NOMO-1 treated with DMSO at 0.1 percent for 48 hours (cell line): ENCODE results near the gene PLXND1.

Source experiments
- DNase-seq: peaks from one replicate; lab custom pipeline; 2025; ENCODE audit not compliant: unreplicated experiment; lab: John Stamatoyannopoulos, UW

PLXND1 gene

GRCh38 chr3:129602730-129603560, 3.5 kb downstream of the PLXND1 start:
- no peak for DNase-seq

GRCh38 chr3:129602309-129602708, 4.2 kb downstream of the PLXND1 start:
- DNase-seq: no peak

- no peak for DNase-seq
These were observed 4.8 kb downstream of the PLXND1 start for GRCh38 chr3:129601713-129602112.

- DNase-seq: no peak
These were observed 6.1 kb downstream of the PLXND1 start for GRCh38 chr3:129600348-129600747.

- DNase-seq: peak; percentile 81
These were observed 6.9 kb downstream of the PLXND1 start for GRCh38 chr3:129599607-129600006.

GRCh38 chr3:129599073-129599472, 7.4 kb downstream of the PLXND1 start:
- DNase-seq: no peak

GRCh38 chr3:129598484-129598883, 8.0 kb downstream of the PLXND1 start:
- DNase-seq: no peak

DNA sequence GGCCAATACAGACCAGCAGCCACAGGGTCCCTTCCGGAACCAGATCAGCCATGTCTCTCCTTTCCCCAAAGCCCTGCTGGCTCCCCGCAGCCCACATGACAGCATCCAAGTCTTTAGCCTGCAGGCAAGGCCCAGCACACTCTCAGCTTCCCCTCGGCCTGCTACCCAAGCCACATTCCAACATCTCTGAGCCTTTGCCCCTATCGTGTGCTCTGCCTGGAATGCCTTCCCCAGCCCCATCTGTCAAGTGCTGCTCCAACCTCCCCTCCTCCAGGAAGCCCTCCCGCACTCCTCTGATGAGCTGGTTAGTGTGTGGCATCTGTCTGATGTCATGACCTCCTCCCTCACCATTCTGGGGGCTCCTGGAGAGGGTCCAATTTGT, 8.5 kb downstream of the PLXND1 start:
- no peak for DNase-seq

DNA sequence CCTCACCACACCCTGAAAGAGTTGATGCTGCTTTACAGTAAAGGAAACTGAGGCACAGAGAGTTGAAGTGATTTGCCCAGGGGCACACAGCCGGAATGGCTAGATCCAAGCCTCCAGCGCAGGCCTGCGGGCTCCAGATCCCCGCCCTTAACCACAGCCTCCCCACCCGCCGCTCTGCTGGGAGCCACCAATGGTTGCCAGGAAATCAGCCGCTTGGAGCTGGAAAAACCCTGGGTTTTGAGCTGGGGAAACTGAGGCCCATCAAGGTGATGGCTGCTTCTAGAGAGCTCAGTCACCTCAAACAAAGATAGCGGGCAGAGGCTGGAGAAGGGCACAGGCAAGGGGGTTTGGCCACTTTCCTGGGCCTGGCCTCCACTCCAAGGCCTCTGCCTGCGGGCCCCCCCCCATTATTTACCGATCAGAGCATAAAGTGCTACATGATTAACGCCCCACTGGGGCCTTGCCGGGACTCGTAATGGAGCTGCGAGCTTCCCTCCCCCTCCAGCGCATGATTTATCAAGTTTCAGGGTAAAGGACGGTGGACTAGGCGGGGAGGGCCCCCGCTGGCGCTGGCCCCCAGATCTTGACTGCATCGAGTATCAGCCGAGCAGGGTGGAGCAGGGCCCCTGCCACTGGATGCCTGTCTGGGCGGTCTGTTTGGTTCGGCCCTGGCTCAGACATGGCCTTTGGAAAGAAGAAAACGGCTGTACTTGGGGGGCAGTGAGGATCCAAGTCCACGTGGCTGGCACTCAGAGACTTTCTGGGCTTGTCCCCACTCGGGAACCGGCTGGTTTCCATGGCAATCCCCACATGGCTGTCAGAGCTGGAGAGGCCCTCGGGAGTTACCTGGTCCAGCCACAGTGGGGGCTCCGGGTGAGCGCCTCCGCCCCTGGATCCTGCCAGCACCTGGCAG, 9.1 kb downstream of the PLXND1 start:
- DNase-seq: no peak

DNA sequence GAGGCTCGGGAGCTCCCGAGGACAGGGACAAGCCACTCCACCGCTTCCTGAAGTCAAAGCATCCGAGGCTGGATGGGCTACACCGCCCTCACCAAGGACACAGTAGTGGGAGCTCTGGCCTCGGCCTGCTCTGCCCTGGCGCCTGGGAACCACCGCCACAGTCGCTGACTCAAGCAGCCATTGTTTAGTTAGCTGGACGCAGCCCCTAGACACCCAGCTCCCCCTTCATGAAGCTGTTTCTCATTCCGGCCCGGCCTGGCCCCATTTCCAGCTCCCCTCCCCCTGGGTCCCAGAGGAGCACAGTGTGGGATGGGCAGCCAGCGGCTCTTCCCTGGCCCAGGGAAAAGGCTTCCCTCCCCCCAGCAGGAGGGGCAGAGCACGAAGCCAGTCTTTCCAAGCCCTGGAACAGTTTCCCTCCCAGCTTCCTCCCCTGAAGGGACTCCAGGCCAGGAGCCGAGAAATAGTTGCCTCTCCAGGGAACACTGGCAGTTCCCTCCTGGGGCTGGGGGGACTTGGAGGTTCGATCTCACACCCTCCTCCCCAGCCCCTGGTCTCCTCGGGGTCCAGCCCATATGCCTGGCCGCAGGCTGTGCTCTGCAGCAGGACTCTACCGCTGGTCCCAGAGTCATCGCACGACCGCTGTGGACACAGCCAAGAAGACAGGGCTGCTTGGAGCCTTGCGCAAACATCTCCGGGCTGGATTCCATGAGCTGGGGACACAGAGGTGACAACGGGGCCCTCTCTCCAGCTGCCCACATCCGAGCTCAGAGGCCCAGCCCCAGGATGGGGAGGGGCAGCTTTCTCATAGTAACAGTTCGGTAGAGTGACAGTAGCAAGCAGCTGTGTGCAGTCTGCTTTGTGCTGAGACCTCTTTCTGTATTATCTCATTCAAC, 10.0 kb downstream of the PLXND1 start:
- peak; percentile 54 for DNase-seq

DNA sequence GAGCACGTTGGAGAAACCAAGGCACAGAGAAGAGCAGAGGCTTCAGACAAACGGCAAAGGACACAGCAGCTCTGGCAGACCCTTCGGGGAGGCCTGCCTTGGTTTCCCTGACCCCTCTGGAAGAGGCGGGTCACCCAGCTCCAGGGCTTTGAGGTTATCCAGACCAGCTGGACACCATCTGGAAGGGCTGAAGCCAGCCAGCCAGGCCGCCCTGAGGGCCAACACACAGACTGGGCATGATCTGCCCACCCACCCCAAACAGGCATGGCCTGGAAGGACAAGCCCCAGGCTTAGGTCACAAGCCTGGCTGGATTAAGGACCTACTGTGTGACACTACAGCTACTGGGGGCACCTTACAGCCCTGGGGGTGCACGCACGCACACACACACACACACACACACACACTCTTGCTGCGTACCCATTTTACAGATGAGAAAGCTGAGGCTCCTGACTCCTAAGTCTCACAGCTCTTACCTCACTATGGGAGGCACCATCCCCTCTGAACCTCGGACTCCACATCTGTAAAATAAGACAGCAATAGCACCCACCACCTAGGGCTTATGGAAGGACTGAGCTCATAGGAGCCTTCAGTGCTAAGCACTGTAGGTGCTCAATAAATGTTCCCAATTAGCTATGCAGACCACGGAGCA, 10.8 kb downstream of the PLXND1 start:
- DNase-seq: no peak

DNA sequence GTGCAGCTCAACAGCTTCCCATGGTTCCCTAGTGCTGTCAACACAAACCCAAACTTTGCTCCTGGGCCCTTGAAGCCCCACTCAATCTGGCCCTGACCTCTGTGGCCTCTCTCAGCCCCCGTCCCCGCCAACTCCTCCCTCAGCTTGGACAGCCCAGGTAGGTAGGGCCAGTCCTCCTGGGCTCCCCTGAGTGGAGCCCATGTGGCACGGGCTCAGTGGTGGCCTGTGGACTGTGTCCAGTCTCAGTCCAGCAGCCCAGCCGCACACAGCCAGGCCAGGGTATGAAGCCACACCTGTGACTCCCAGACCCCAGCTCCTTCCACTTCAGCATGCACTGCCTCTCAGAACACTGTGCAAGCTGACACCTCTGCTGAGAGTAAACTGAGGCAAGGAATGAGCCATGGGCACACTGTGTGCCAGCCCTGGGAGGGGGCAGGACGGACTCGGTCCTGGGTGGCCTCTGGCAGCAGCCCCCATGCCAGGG, 11.5 kb downstream of the PLXND1 start:
- DNase-seq: no peak

GRCh38 chr3:129594409-129594808, 12.1 kb downstream of the PLXND1 start:
- DNase-seq: no peak

GRCh38 chr3:129593595-129594339, 12.7 kb downstream of the PLXND1 start:
- peak; percentile 63 for DNase-seq

- no peak for DNase-seq
These were observed 13.3 kb downstream of the PLXND1 start for GRCh38 chr3:129593230-129593594.

DNA sequence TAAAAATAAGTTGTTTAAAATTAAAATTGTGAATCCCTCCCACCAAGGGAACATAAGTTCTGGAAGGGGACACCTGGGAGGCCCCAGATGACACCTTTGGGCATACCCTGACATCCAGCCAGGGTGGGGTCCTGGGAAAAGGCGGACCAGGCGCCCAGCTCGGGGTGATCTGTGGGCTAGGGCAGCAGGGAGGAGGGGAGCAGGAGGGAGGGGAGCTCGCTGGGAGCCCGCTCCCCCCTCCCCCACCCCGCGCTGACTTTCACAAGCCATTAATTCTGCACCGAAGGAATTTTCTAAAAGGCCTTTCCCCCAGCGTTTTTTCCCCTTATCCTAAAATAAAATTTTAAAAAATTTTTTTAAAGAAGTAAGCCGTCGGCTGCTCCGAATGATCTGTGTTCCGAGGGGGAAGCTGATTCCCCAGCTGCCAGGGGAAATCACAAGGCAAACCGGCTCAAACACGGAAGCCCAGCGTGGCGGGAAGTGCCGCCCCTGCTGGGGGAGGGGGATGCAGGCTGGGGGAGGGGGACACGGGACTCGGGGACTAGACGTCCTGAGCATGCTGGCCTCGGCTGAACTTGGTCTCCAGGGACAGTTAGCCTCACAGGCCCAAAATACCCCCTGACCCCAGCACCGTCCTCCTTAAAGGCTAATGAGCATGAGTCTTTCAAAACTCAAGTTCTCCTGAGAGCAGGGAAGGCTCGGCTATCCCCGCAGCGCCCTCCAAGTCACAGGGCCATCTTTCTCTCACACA, 13.9 kb downstream of the PLXND1 start:
- peak; percentile 68 for DNase-seq

DNA sequence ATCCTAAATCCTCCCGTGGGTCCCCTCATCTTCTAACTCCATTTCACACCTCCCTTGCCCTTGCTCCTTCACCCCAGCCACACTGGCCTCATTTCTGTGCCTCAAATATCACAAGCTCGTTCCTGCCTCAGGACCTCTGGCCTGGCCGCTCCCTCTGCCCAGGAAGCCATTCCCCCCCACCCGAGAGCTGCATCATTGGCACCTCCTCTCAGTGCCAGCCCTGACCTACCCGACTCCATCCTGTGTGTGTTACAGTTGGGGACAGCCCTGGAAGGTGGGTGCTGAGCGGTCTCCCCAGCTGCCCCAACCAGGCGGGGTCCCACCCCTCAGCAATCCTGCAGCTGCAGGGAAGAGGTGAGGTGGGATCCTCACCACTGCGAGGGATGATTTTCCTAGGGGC, 14.5 kb downstream of the PLXND1 start:
- no peak for DNase-seq

DNA sequence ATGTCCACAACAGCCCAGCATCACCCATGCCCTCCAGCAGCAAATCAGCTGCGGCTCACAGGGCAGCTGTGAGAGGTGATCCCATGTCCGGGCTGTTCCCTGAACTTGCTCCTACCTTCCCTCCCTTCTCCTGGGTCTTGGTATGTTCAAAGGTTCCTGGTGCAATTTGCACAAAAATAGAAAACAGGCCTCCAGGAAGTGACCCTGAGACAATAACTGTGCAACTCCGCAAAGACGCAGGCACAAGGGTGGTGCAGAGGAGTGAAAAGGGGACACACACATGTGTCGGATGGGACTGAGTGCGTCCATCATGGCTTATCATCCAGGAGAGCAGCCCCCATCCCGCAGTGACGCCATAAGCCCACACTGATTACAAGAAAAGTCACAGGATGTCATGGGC, 16.3 kb downstream of the PLXND1 start:
- DNase-seq: no peak

DNA sequence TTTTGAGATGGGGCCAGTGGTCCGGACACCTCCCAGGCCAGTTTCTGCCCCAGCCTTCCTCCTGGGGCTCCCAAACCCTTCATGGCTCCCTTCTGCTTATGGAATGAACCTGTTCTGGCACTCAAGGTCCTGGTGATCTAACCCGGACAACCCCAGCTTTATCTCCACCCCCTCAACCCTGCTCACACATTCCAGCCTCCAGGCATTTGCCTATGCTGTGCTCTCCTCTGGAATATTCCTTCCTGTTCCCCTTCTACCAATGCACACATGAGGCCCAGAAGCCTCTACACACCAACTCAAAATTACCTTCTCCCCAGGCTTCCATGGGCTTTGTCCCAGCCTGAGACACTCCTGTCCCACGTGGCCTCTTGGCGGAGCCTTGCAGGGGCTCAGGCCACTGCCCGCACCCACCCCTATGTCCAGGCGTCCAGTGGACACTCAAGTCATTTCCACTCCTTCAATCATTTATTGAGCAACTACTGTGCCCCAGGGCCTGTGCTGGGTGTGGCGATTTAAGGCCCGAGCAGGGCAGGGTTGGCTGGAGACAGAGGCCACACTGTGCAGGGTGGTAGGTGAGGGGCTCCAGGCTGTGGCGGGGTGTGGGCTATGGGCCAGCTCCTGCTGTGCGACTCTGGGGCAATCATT, 18.8 kb downstream of the PLXND1 start:
- no peak for DNase-seq
